GDM1 (cell line): ENCODE results near the gene EXOSC1.
"Not testable (repeated sequence)": the region's sequence is repeated elsewhere in the genome, so short reads cannot be mapped to it uniquely, and the experiment has no call there.

ENCODE experiments used
- DNase-seq: peaks from one replicate; lab custom pipeline; 2025; lab: John Stamatoyannopoulos, UW

EXOSC1 gene, protein sequence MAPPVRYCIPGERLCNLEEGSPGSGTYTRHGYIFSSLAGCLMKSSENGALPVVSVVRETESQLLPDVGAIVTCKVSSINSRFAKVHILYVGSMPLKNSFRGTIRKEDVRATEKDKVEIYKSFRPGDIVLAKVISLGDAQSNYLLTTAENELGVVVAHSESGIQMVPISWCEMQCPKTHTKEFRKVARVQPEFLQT

DNA sequence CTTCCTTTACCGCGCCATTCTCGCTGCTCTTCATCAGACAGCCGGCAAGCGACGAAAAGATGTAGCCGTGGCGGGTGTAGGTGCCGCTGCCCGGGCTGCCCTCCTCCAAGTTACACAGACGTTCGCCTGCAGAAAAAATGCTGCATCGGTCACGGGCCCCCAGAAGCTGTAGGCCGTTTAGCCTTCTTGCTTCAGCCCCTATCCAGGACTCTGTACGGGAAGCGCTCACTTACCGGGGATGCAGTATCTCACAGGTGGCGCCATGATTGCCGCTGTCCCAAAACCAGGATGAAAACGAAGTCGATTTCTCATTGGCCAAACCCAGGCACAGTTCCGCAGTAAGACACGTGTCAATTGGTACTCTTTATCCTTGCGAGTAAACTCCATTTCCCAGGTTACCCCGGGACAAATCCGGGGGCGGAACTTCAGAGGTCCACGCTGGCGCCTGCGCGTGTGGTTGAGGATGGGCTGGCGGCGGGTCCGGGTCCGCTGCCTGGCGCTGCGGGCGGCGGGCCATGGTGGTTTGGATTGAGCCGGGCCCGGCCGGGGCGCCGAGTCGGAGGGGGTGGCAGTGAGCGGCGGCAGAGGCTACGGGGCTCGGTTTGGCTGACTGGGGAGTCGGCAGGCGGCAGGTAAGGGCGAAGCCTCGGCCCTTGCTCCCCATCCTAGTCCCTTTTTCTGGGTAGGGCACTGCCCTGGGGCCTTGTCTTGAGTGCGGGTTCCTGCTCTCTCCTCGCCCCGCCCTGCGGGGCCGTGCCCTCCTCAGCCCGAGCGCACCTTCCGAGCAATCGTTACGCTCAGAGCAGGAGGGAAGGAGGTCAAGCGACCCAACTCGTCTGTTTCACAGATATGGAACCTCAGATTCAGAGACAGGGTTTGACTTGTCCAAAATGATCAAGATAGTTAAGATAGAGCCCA lies at the start of gene EXOSC1, which contains the start of gene ZDHHC16:
EXOSC1 (minus strand) TSS at position 285 of the 918 bp plus-strand sequence; CDS start at position 264, 21 bp downstream.
ZDHHC16 (plus strand) TSS at position 454 of the 918 bp plus-strand sequence. CDS start 5,501 bp downstream, outside the sequence.
- DNase-seq, result peak; percentile 87

DNA sequence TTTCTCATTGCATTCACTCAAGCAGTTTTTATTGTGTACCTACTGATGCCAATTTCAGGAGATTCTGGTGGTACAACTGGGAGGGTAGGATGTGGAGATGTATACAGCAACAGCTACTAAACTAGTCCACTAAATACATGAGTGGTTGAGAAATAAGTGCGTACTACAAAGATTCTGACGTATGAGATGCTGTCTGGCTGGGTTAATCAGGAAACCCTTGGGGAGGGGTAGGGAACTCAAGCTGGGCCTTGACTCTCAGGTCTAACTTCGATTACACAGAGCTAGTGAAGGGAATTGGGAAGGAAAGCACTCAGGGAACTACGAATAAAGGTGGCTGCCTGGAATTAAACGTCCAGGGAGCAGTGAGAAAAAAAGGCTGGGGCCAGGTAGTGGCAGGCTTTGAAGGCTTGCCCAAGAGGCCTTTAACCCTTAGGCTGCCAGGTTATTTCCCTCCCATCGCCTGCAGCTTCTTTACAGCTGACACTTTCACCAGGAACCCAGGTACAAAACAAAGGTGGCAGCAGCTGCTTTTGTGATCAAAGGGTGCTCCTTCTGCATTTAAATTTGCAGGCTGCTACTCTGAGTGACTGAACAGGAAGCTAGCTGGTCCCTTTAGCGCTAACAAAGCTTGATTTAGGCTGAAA lies 49.2 kb upstream of the EXOSC1 start:
- DNase-seq, result no peak

DNA sequence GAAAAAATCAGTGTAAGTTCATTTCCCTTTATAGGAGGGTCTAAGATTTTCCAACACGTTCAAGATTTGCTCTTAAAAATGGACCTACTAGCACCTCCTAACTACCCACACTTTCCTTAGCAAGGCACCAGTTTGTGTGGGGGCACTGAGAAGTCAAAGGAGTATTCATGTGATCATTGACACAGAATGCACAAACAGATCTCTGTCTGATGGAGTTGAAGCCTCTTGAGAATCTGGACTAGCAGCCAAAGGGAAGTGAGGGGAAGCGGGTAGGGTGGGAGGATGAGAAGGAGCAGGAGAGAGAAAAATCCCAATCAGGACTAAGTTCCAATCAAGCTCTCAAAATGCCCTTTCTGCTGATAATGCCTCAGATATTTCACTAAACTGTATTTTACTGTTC lies 48.3 kb upstream of the EXOSC1 start:
- no peak for DNase-seq

DNA sequence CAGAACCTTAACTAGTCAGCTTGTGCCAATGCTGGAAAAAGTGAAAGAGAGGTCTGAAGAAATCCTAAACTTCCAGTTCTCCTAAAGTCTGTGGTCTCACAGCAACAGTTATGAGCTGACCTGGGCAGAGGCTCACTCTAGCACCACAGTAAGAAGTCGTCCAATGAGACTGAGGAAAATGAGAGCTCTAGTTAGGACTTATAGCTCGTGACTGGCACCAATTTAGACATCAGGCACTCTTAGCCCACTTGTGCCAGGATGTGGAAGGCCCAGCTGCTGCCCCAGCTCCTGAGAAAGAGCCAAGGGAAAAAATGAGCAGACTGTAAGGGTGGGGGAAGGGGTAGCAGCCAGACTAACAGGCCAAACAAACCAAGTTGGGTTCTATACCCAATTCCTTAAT lies 44.8 kb upstream of the EXOSC1 start:
- DNase-seq, result no peak

DNA sequence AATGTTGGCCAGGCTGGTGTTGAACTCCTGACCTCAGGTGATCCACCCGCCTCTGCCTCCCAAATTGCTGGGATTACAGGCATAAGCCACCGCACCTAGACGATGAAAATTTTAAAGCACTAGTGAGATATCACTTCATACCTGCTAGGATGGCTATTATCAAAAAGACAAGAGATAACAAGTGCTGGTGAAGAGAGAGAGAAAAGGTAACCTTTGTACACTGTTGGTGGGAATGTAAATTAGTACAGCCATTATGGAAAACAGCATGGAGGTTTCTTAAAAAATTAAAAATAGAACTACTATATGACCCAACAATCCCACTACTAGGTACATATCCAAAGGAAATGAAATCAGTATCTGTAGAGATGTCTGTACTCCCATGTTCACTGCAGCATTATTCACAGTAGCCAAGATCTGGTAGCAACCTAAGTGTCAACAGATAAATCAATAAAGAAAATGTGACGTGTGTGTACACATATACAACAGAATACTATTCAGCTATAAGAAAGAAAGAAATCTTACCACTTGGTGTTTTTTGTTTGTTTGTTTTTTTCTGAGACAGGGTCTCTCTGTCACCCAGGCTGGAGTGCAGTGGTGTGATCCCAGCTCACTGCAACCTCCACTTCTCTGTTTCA lies 40.0 kb upstream of the EXOSC1 start:
- no peak for DNase-seq

DNA sequence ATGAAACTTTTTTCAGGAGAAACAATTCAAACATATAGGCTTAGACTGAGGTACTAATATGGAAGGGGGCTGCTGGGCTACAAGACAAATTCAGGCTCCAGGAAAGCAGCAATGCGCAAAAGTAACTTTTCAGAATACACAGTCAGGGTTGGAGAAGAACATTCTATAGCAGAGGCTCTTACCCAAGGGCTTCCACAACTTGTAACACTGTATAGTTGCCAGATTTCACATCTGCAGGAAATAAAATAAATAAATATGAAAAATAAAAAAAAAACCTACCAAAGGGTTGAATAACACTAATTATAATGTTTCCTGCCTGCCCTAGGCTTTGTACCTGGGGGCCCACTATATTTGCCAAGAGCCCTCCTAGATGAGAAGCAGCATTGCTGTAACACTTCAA lies 38.1 kb upstream of the EXOSC1 start:
- DNase-seq, result no peak

DNA sequence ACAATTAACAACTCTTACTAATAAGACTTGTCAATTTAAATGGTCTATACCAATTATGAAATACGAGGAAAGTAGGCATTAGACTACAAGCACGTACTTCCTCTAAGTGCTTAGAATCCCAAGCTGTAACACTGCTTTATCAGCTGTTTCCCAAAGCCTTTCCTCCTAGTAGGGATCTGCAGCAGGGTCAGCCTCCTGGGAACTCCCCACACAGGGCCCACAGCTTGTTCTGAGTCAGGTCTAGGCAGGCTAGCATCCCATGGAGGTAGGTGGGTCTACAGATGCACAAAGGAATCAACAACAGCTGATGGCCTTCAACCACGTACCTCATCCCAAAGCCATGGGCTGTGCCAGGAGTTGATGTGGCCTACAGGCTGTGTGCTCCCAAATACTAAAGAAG lies 37.7 kb upstream of the EXOSC1 start:
- no peak for DNase-seq

DNA sequence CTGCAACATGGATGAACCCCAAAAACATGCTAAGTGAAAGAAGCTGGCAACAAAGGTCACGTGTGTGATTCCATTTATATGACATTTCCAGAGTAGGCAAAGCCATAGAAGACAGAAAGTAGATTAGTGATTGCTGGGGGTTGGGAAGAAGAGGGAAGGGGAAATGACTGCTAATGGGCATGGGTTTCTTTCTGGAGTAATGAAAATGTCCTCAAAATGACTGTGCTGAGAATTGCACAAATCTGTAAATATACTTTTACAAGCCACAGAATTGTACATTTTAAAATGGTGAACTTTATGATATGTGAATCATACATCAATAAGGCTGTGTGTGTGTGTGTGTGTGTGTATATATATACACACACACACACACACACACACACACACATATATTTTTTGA lies 36.6 kb upstream of the EXOSC1 start:
- DNase-seq, result no peak

DNA sequence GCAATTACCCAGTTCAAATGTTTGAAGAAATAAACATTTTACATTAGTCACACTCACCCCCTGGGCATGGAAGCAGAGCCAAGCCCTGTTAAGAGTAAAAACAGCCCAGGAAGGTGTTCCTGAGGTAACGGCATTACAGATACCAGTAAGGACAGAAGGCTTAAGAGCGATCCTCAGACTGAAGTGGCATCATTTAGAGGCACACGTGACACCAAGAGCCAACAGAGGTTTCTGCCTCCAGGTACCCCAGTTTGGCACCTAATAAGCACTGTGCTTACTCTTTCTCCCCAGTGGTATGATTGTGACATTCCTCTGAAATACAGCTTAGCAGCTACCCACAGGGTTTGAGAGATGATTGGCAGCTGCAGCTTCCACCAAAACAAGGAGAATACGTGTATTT lies 35.3 kb upstream of the EXOSC1 start:
- DNase-seq, result no peak

DNA sequence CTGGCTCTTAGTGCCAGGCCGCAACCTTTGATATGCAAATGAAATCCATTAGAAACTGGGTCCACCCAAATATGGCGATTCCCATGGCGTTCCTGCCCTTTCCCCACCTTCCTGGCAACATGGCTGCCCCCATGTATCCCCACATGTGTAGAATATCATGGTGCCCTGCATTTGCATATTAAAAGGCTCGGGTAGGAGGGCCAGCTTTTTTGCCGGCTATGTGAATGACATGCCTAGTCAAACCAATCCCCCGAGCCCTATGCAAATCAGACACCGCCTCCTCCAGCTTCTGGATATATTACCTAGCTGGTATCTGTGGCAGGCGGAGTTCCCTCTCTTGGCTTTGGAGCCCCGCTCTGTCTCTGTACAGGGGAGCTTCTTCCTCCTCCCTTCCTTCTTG lies 34.1 kb upstream of the EXOSC1 start:
- no peak for DNase-seq

DNA sequence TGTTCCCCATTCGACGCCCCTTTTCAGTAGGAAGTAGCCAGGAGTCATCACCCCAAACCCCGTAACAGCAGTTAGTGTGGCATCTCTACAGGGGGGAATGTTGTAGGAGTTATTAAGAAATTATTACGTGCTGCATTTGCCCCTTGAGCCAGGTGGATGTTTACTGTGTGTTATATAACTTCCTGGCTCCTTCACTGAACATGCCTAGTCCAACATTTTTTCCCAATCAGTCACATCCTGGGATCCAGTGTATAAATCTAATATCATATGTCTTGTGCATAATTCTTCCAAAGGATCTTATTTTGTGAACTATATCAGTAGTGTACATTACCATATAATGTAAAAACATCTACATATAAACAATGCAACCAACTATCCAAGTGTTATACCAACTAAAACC lies 33.6 kb upstream of the EXOSC1 start:
- DNase-seq, result not testable (repeated sequence)

DNA sequence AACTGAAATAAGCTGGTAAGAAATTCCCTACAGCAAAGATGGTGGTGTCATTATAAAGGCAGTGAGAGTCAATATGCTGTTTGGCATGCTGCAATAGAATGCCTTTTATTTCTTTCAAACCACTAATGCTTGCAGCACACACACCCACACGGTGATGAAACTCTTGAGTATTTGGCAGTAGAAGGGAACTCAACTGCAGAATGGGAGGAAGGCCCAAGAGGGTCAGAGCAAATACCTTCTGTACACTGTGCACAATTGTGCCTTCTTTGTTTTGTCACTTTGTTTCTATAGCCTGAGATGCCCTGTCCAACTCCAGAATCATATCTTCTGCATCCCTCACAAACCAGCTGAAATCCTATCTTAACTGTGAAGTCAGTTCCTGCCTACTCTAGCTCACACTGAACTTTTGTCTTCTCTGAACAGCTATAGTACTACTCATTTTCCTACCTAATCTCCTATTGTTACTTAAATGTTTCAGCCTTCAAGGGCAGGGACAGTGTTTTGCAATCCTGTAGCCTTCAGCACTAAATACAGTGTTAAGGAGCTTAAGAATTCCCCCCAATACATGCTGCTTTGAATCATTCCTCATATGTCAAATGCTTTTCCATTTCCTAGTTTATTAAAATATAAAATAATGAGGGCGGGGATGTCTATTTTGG lies 30.3 kb upstream of the EXOSC1 start:
- no peak for DNase-seq

DNA sequence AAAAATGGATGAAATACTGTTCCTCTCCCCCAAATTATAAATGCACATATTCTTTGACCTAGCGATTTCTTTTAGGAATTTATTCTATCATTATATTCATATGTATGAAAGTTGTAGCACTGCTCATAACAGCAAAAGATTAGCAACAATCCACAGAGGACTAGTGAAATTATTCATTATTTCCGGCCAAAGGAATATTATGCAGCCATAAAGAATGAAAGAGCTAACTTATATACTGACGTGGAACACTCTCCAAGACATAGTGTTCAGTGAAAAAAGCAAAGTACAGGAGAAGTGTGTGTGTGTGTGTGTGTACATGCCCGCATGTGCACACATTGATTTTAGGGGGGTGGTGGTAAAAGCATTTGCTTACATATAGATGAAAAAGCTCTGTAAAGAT lies 29.1 kb upstream of the EXOSC1 start:
- DNase-seq, result no peak

DNA sequence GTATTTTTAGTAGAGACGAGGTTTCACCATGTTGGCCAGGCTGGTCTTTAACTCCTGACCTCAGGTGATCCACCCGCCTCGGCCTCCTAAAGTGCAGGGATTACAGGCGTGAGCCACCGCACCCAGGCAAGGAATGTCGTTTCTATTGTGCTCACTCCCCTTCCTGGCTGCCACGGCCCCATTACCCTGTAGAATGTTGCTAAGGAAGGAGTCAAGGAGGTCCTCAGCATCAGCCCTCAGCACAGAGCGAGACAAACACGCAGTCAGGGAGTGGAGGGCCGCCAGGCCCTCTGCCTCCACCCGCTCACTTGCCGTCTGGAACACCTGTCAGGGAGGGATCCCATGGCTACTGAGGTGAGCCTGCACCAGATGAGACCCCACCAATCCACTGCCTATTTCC lies 23.0 kb upstream of the EXOSC1 start:
- DNase-seq, result not testable (repeated sequence)

DNA sequence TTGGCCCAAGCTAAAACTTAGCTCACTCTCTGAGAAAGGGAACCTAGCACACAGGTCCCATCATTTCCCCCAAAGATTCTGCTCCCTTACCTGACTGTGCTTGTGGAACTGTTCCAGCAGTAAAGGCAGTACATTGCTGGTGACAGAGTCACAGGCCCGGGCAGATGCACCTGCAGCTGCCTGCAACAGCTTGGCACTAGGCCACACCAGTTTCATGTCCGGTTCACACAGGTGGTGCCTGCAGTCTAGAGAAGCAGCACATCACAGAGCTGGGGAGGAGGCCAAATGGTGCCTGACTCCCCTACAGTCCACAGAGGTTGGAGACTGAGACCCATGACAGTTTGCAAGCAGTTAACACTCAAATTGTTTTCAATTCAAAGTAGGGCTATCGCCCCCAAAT lies 22.4 kb upstream of the EXOSC1 start:
- no peak for DNase-seq

DNA sequence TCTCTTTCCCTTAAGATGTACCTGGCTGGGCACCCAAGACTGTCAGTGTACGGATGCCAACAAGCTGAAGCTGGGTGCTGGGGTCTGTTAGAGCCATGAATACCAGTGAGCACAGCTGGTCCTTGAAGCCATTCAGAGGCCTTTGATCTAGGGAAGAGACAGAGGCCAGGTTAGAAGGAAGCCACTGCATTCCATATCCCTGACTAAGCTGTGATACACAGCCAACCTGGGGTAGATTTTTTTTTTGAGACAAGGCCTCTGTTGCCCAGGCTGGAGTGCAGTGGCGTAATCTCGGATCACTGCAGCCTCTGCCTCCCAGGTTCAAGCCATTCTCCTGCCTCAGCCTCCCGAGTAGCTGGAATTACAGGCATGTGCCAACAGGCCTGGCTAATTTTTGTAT lies 20.9 kb upstream of the EXOSC1 start:
- DNase-seq, result no peak

DNA sequence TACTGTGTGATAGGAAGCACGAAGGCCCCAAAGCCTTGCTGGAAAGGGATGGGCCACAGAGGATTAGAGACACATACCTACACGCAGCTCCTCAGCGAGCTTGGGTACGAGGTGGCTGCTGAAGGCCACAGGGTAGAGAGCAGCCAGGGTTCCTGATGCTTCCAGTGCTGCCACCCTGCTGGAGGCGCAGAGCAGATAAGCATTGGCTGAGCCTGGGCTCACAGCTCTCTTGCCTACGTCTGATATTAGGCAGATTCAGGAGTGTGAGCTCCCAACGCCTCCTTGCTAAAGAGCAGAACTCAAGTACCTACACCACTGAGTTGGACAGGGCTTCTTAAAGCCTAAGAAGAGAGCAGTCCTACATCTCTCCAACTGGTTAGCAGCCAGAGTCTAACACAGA lies 20.2 kb upstream of the EXOSC1 start:
- no peak for DNase-seq

DNA sequence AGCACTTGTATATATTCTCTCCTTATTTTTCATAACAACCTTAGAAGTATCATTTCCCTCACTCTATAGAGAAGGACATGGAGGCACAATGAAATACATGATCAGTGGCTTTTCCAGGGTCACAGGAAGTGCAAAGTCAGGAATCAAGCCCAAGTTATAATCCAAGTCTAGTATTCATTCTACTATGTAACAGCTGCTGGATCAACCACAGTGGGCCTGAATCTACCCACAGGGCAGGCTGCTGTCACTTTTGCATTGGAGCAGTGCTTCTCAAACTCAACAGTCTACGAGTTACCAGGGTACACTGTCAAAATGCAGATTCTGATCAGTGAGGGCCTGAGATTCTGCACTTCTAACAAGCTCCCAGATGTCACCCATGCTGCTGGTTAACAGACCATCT lies 18.4 kb upstream of the EXOSC1 start:
- no peak for DNase-seq

DNA sequence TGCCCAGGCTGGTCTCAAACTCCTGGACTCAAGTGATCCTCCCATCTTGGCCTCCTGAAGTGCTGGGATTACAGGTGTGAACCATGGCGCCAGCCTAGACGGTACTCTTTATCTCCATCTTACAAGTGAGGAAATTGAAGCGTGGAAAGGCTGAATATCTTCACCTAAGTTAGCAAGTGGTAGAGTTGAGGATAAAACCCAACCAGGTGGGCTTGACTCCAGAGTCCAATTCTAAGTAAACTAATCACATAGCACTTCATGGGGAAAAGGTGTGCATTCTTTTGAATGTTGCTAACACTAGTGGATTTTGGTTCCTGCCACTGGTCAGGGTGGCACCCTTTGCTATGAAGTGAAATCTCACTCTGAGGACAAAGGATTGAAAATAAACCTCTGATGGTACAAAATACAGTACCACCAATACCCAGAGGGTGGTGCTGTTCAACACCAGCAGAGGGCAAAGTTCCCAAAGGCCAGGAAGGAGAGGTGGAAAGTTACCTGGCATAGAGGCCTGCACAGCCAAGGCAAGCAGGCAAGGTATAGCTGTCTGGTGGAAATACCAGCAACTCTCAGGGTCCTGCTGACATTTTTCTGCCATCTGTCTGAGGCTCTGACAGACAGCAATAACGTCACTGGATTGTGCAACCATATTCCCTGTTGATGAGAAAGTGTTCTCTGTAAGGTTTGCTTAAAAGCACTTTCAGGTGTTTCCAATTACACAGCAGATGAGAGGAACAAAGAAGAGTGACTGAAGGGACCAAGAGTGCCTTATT lies 17.7 kb upstream of the EXOSC1 start:
- DNase-seq, result no peak

DNA sequence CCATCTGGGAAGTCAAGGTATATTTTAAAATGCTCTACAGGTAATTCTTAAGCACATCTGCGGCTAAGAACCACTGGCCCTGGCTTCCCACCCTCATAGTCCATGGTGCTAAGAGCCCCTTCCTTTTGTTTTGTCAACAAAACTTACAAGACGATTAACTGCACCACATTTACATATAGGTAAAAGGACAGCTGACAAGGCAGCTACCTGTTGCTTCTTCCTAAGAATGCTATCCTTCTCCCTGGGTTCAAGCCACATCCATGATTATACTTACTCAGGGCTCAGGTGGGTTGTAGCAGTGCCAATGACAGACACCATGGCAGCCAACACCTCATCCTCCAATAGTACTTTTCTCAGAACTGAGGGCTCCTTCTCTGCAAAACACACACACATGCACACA lies 16.5 kb upstream of the EXOSC1 start:
- no peak for DNase-seq

DNA sequence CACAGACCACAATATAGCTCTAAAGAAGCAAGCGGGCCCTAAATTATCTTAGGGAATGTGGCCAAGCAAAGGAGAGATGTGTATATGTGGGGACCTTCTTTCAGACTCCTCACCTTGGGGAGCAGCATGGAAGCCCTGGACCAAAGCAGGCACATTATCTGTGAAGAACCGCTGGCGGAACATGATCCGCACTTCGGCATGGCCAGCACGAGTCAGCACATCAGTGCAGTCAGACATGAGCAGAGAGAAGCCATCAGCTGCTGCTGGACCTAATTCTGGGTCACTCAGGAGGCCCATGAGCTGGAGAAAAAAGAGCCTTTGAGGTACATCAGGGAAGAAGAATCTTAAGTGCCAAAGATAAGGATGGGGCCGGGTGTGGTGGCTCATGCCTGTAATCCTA lies 14.1 kb upstream of the EXOSC1 start:
- no peak for DNase-seq
